HepG2 (cell line): ENCODE data around the gene DUSP22. TPM values are rescaled to one million over a fixed set of nuclear protein-coding genes. Genes with fewer than 3 reads are reported as not detected.
A peak's percentile ranks its signal among the peaks of the same experiment; 100 is the strongest.

Experiments
- ELF4 ChIP-seq: sonication (generic); formaldehyde crosslinking; IDR thresholded peaks from 2 replicates; pipeline ENCODE4 v1.5.0; 2020; ENCODE audit warnings: missing genetic modification reagents, mild to moderate bottlenecking, moderate library complexity, borderline replicate concordance
- FOXJ3 ChIP-seq: sonication (generic); formaldehyde crosslinking; IDR thresholded peaks from 2 replicates; pipeline ENCODE4 v1.4.0; 2020; ENCODE audit warnings: missing genetic modification reagents, mild to moderate bottlenecking, borderline replicate concordance
- KLF11 ChIP-seq: IDR thresholded peaks from 2 replicates; pipeline ENCODE4 v1.6.1; 2016; ENCODE audit warnings: missing compliant biosample characterization
- MEIS2 ChIP-seq: sonication (generic); formaldehyde crosslinking; IDR thresholded peaks from 2 replicates; pipeline ENCODE4 v1.9.0; 2021; ENCODE audit warnings: mild to moderate bottlenecking, missing genetic modification reagents
- NFE2L1 ChIP-seq: sonication (generic); formaldehyde crosslinking; IDR thresholded peaks from 2 replicates; pipeline ENCODE4 v1.4.0; 2020; ENCODE audit warnings: missing genetic modification reagents, mild to moderate bottlenecking, borderline replicate concordance
- NRL ChIP-seq: sonication (generic); formaldehyde crosslinking; IDR thresholded peaks from 2 replicates; pipeline ENCODE4 v1.5.0; 2020; ENCODE audit warnings: missing genetic modification reagents, mild to moderate bottlenecking, moderate library complexity, borderline replicate concordance
- REL ChIP-seq: sonication (generic); formaldehyde crosslinking; conservative IDR thresholded peaks from 2 replicates; pipeline ENCODE4 v1.8.0; 2022; ENCODE audit warnings: mild to moderate bottlenecking, missing genetic modification reagents, moderate library complexity
- REPIN1 ChIP-seq: sonication (generic); formaldehyde crosslinking; IDR thresholded peaks from 2 replicates; pipeline ENCODE4 v1.8.0; 2022; ENCODE audit warnings: missing genetic modification reagents, low read depth, mild to moderate bottlenecking, borderline replicate concordance
- RFXAP ChIP-seq: sonication (generic); formaldehyde crosslinking; IDR thresholded peaks from 2 replicates; pipeline ENCODE4 v1.4.0; 2020; ENCODE audit warnings: missing genetic modification reagents, borderline replicate concordance
- SOX5 ChIP-seq: IDR thresholded peaks from 2 replicates; pipeline ENCODE4 v1.6.1; 2016; ENCODE audit warnings: borderline replicate concordance
- SP1 ChIP-seq, 2 experiments: fragments of 450-650 bp in 1 of 2; sonication (generic) in 1 of 2; formaldehyde crosslinking in 1 of 2; IDR thresholded peaks; 2 replicates each; pipeline versions ENCODE4 v1.4.0 to v1.6.1; 2016 to 2020; ENCODE audit warnings: missing genetic modification reagents in 1 of 2
- STAT5B ChIP-seq: sonication (generic); formaldehyde crosslinking; IDR thresholded peaks from 2 replicates; pipeline ENCODE4 v1.4.0; 2020; ENCODE audit warnings: missing genetic modification reagents
- ZBTB7B ChIP-seq: sonication (generic); formaldehyde crosslinking; IDR thresholded peaks from 2 replicates; pipeline ENCODE4 v1.4.0; 2020; ENCODE audit warnings: missing genetic modification reagents
- ZNF430 ChIP-seq: sonication (generic); formaldehyde crosslinking; IDR thresholded peaks from 2 replicates; pipeline ENCODE4 v1.9.0; 2021; ENCODE audit warnings: mild to moderate bottlenecking, missing genetic modification reagents
- ZNF709 ChIP-seq: sonication (generic); formaldehyde crosslinking; IDR thresholded peaks from 2 replicates; pipeline ENCODE4 v1.5.0; 2020; ENCODE audit warnings: mild to moderate bottlenecking, missing genetic modification reagents
- ZNF781 ChIP-seq: sonication (generic); formaldehyde crosslinking; IDR thresholded peaks from 2 replicates; pipeline ENCODE4 v1.5.1; 2020; ENCODE audit warnings: borderline replicate concordance, mild to moderate bottlenecking, missing genetic modification reagents; ENCODE audit errors: not compliant biosample characterization
- polyA plus RNA-seq, 8 experiments: library from polyadenylated mRNA; depleted of rRNA in 3 of 8; stranded (reverse) in 7 of 8; unstranded in 1 of 8; fragments of >200 nt; fragmentation: Illumina TruSeq in 4 of 8; extraction: Trizol in 4 of 8; gene quantifications; 2 replicates each; pipeline versions ENCODE4 v1.2.1 to v1.2.3, GENCODE V29; 2011 to 2016; ENCODE audit warnings: low read depth in 4 of 8, missing spikeins in 1 of 8, mixed read lengths in 1 of 8; ENCODE audit not compliant: insufficient read depth in 1 of 8
- total RNA-seq, 5 experiments: library from RNA; depleted of rRNA; stranded (reverse); fragments of >200 nt; fragmentation: Illumina TruSeq; extraction: Trizol; gene quantifications; 2 replicates each; pipeline ENCODE4 v1.2.3, GENCODE V29; 2016; ENCODE audit warnings: low read depth in 1 of 5
- TF ChIP-seq, protein P1 (sequence below): sonication (generic); formaldehyde crosslinking; IDR thresholded peaks from 2 replicates; pipeline ENCODE4 v1.9.0; 2021; ENCODE audit warnings: missing genetic modification reagents, mild to moderate bottlenecking, borderline replicate concordance
- TF ChIP-seq, protein P2 (sequence below): sonication (generic); formaldehyde crosslinking; IDR thresholded peaks from 2 replicates; pipeline ENCODE4 v1.5.0; 2020; ENCODE audit warnings: mild to moderate bottlenecking, missing genetic modification reagents, moderate library complexity
- TF ChIP-seq, protein P3 (sequence below): IDR thresholded peaks from 2 replicates; pipeline ENCODE4 v1.6.1; 2016; ENCODE audit warnings: low read depth, borderline replicate concordance
- TF ChIP-seq, protein P4 (sequence below): sonication (generic); formaldehyde crosslinking; IDR thresholded peaks from 2 replicates; pipeline ENCODE4 v1.4.0; 2020; ENCODE audit warnings: missing genetic modification reagents
- TF ChIP-seq, protein P5 (sequence below): IDR thresholded peaks from 2 replicates; pipeline ENCODE4 v1.6.1; 2016; ENCODE audit warnings: missing compliant biosample characterization, missing genetic modification reagents, borderline replicate concordance

DUSP22 gene
- total and polyA plus RNA-seq, 2 of the 13 experiments (the other 11 are each of a cell fraction or from before 2014, with no cell fraction given), result 20.2 to 32.8 TPM

DNA sequence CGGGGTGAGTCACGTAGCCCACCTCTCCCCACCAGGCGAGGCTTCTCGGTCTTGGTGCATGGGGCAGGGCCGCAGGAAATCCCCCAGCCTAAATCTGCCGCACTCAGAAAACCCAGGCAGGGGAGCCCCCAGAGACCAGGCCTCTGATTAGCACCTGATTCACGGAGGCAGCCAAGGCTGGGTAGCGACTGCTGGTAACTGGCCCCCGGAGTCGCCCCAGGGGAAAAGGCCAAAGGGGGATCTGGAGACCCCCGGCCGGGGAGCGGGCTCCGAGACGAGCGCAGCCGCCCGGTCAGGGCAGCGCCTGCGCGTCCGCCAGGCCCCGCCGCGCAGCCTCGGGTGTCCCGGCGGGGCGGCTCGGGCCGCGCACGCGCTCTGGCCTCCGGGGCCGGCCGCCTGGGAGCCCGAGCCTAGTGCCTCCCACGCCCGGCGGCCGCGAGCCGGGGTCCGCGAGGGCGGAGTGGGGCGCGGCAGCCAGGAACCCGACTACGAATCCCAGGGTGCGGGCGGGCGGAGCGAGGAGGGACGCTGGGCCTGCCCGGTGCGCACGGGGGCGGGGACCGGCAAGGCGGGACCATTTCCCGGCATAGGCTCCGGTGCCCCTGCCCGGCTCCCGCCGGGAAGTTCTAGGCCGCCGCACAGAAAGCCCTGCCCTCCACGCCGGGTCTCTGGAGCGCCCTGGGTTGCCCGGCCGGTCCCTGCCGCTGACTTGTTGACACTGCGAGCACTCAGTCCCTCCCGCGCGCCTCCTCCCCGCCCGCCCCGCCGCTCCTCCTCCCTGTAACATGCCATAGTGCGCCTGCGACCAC is at the start of gene DUSP22 (continued):
- peak; percentile 76 for TF ChIP-seq ZNF709 (CRISPR knock-in tag)
- no peak for TF ChIP-seq SOX5 (CRISPR knock-in tag)
- no peak; the same call in 1 of the 2 replicates for TF ChIP-seq REPIN1 (CRISPR knock-in tag)
- TF ChIP-seq RFXAP (CRISPR knock-in tag), result 0 out of 2 replicates have a peak, but pooled peaks have one; percentile 24
- TF ChIP-seq, protein P1, sequence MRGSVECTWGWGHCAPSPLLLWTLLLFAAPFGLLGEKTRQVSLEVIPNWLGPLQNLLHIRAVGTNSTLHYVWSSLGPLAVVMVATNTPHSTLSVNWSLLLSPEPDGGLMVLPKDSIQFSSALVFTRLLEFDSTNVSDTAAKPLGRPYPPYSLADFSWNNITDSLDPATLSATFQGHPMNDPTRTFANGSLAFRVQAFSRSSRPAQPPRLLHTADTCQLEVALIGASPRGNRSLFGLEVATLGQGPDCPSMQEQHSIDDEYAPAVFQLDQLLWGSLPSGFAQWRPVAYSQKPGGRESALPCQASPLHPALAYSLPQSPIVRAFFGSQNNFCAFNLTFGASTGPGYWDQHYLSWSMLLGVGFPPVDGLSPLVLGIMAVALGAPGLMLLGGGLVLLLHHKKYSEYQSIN (CRISPR knock-in tag), result no peak
- TF ChIP-seq, protein P2, sequence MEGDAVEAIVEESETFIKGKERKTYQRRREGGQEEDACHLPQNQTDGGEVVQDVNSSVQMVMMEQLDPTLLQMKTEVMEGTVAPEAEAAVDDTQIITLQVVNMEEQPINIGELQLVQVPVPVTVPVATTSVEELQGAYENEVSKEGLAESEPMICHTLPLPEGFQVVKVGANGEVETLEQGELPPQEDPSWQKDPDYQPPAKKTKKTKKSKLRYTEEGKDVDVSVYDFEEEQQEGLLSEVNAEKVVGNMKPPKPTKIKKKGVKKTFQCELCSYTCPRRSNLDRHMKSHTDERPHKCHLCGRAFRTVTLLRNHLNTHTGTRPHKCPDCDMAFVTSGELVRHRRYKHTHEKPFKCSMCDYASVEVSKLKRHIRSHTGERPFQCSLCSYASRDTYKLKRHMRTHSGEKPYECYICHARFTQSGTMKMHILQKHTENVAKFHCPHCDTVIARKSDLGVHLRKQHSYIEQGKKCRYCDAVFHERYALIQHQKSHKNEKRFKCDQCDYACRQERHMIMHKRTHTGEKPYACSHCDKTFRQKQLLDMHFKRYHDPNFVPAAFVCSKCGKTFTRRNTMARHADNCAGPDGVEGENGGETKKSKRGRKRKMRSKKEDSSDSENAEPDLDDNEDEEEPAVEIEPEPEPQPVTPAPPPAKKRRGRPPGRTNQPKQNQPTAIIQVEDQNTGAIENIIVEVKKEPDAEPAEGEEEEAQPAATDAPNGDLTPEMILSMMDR (CRISPR knock-in tag), result no peak
- peak; percentile 87; the same call in 1 of the 2 replicates for TF ChIP-seq ZBTB7B (CRISPR knock-in tag)
- no peak for TF ChIP-seq ZNF430 (CRISPR knock-in tag)
- no peak for TF ChIP-seq KLF11
- TF ChIP-seq, protein P3, sequence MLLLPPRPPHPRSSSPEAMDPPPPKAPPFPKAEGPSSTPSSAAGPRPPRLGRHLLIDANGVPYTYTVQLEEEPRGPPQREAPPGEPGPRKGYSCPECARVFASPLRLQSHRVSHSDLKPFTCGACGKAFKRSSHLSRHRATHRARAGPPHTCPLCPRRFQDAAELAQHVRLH, result no peak
- TF ChIP-seq NRL (CRISPR knock-in tag), result no peak
- TF ChIP-seq, protein P4, sequence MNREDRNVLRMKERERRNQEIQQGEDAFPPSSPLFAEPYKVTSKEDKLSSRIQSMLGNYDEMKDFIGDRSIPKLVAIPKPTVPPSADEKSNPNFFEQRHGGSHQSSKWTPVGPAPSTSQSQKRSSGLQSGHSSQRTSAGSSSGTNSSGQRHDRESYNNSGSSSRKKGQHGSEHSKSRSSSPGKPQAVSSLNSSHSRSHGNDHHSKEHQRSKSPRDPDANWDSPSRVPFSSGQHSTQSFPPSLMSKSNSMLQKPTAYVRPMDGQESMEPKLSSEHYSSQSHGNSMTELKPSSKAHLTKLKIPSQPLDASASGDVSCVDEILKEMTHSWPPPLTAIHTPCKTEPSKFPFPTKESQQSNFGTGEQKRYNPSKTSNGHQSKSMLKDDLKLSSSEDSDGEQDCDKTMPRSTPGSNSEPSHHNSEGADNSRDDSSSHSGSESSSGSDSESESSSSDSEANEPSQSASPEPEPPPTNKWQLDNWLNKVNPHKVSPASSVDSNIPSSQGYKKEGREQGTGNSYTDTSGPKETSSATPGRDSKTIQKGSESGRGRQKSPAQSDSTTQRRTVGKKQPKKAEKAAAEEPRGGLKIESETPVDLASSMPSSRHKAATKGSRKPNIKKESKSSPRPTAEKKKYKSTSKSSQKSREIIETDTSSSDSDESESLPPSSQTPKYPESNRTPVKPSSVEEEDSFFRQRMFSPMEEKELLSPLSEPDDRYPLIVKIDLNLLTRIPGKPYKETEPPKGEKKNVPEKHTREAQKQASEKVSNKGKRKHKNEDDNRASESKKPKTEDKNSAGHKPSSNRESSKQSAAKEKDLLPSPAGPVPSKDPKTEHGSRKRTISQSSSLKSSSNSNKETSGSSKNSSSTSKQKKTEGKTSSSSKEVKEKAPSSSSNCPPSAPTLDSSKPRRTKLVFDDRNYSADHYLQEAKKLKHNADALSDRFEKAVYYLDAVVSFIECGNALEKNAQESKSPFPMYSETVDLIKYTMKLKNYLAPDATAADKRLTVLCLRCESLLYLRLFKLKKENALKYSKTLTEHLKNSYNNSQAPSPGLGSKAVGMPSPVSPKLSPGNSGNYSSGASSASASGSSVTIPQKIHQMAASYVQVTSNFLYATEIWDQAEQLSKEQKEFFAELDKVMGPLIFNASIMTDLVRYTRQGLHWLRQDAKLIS, result no peak
- TF ChIP-seq MEIS2 (CRISPR knock-in tag), result no peak; the same call in 1 of the 2 replicates
- no peak for TF ChIP-seq STAT5B (CRISPR knock-in tag)
- no peak for TF ChIP-seq REL (CRISPR knock-in tag)
- no peak for TF ChIP-seq NFE2L1 (CRISPR knock-in tag)
- TF ChIP-seq SP1 (IDR thresholded peaks at IDR 0.05), result no peak
- TF ChIP-seq SP1 (CRISPR knock-in tag; IDR thresholded peaks at IDR 0.05), result no peak
- TF ChIP-seq, protein P5, sequence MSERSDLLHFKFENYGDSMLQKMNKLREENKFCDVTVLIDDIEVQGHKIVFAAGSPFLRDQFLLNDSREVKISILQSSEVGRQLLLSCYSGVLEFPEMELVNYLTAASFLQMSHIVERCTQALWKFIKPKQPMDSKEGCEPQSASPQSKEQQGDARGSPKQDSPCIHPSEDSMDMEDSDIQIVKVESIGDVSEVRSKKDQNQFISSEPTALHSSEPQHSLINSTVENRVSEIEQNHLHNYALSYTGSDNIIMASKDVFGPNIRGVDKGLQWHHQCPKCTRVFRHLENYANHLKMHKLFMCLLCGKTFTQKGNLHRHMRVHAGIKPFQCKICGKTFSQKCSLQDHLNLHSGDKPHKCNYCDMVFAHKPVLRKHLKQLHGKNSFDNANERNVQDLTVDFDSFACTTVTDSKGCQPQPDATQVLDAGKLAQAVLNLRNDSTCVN, result no peak
- TF ChIP-seq ELF4, result no peak
- TF ChIP-seq FOXJ3 (CRISPR knock-in tag), result no peak
- no peak for TF ChIP-seq ZNF781 (CRISPR knock-in tag)
